HCT116 (cell line): ENCODE data around the gene MYO16.

Source experiments
- FOSL1 ChIP-seq: IDR thresholded peaks from 2 replicates; pipeline ENCODE4 v1.6.1; 2012; ENCODE audit warnings: low read depth
- POLR2A ChIP-seq: IDR thresholded peaks from 2 replicates; pipeline ENCODE4 v1.7.0; 2011; ENCODE audit warnings: borderline replicate concordance; ENCODE audit not compliant: insufficient read depth, insufficient read length; ENCODE audit errors: extremely low read depth
- RAD21 ChIP-seq: IDR thresholded peaks from 2 replicates; pipeline ENCODE4 v1.6.1; 2012; ENCODE audit warnings: low read depth, mild to moderate bottlenecking
- SP1 ChIP-seq: IDR thresholded peaks from 2 replicates; pipeline ENCODE4 v1.6.1; 2012; ENCODE audit warnings: low read depth
- SRF ChIP-seq: IDR thresholded peaks from 2 replicates; pipeline ENCODE4 v1.6.1; 2012; ENCODE audit warnings: low read depth
- TF ChIP-seq, protein P1 (sequence below): IDR thresholded peaks from 2 replicates; pipeline ENCODE4 v1.6.1; 2012
- TF ChIP-seq, protein P2 (sequence below), 3 experiments: fragments of 200-600 bp in 1 of 3; sonication (generic) in 1 of 3; IDR thresholded peaks in 2 of 3; conservative IDR thresholded peaks in 1 of 3; 2 replicates each; pipeline ENCODE4 v1.5.1; 2012 to 2017; ENCODE audit warnings: low read depth in 2 of 3, low read length in 2 of 3, antibody characterized with exemption in 1 of 3, borderline replicate concordance in 1 of 3, control low read depth in 1 of 3, mild to moderate bottlenecking in 1 of 3, mixed read lengths in 1 of 3, mixed run types in 1 of 3, moderate library complexity in 1 of 3; ENCODE audit not compliant: insufficient read depth in 1 of 3
- TF ChIP-seq, protein P3 (sequence below): IDR thresholded peaks from 2 replicates; pipeline ENCODE4 v1.6.1; 2011; ENCODE audit warnings: mild to moderate bottlenecking, low read length, moderate library complexity; ENCODE audit not compliant: insufficient replicate concordance; ENCODE audit errors: extremely low read depth

DNA sequence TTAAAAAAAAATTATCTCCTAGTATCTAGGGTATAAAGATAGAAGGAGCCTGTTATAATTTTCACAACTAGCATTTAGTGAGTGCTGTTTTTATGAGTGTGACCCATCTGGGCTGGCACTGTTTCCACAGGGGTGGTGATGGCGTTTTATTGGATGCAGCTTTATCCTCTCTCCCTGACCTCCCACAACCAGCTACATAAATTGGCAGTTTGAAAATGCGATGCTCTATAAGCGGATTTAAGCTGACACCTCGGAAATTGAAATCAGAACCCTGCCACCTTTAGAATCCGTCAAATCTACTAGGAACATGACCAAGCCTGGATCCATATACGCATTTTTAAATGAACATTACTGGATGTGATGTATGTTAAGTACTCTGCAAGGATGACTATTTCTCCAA, 44.9 kb downstream of the MYO16 start:
- TF ChIP-seq POLR2A (no peak), FOSL1 (no peak), SRF (no peak), SP1 (no peak), RAD21 (no peak)
- TF ChIP-seq, protein P1, sequence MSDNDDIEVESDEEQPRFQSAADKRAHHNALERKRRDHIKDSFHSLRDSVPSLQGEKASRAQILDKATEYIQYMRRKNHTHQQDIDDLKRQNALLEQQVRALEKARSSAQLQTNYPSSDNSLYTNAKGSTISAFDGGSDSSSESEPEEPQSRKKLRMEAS: no peak
- TF ChIP-seq, protein P2, sequence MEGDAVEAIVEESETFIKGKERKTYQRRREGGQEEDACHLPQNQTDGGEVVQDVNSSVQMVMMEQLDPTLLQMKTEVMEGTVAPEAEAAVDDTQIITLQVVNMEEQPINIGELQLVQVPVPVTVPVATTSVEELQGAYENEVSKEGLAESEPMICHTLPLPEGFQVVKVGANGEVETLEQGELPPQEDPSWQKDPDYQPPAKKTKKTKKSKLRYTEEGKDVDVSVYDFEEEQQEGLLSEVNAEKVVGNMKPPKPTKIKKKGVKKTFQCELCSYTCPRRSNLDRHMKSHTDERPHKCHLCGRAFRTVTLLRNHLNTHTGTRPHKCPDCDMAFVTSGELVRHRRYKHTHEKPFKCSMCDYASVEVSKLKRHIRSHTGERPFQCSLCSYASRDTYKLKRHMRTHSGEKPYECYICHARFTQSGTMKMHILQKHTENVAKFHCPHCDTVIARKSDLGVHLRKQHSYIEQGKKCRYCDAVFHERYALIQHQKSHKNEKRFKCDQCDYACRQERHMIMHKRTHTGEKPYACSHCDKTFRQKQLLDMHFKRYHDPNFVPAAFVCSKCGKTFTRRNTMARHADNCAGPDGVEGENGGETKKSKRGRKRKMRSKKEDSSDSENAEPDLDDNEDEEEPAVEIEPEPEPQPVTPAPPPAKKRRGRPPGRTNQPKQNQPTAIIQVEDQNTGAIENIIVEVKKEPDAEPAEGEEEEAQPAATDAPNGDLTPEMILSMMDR (IDR thresholded peaks at IDR 0.05 in 2 of 3, conservative IDR thresholded peaks at IDR 0.05 in 1 of 3; ENCODE audit: borderline replicate concordance in 1 of 3, insufficient read depth in 1 of 3, low read depth in 2 of 3, low read length in 2 of 3): no peak
- TF ChIP-seq, protein P3, sequence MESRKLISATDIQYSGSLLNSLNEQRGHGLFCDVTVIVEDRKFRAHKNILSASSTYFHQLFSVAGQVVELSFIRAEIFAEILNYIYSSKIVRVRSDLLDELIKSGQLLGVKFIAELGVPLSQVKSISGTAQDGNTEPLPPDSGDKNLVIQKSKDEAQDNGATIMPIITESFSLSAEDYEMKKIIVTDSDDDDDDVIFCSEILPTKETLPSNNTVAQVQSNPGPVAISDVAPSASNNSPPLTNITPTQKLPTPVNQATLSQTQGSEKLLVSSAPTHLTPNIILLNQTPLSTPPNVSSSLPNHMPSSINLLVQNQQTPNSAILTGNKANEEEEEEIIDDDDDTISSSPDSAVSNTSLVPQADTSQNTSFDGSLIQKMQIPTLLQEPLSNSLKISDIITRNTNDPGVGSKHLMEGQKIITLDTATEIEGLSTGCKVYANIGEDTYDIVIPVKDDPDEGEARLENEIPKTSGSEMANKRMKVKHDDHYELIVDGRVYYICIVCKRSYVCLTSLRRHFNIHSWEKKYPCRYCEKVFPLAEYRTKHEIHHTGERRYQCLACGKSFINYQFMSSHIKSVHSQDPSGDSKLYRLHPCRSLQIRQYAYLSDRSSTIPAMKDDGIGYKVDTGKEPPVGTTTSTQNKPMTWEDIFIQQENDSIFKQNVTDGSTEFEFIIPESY: no peak
